GM12892 (cell line): ENCODE data around the gene TULP1.

Source experiments
- POLR2A ChIP-seq: IDR thresholded peaks from 2 replicates; pipeline ENCODE4 v1.6.1; 2011; ENCODE audit warnings: low read depth, low read length, control low read depth
- POLR2AphosphoS5 ChIP-seq: IDR thresholded peaks from 2 replicates; pipeline ENCODE4 v1.6.1; 2011; ENCODE audit warnings: low read depth, low read length, control low read depth
- TAF1 ChIP-seq: IDR thresholded peaks from 2 replicates; pipeline ENCODE4 v1.6.1; 2011; ENCODE audit warnings: low read depth, mild to moderate bottlenecking, control low read depth, low read length, borderline replicate concordance

DNA sequence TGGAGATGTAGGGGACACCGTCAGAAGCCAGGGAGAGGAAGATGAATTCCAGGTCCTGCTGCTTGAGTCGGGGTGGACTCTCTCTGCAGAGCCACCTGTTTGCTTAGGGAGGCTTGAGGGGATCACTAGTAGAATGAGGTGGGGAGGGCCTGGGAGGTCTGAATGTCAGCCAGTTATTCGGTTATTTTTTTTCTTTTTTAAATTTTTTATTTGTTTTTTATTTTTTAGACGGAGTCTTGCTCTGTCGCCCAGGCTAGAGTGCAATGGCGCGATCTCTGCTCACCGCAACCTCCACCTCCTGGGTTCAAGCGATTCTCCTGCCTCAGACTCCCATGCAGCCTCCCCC is 24.2 kb downstream of the TULP1 start:
- TF ChIP-seq POLR2A (no peak), POLR2AphosphoS5 (no peak), TAF1 (no peak)
